Activated CD8-positive, alpha-beta T cell treated with anti-CD3 and anti-CD28 coated beads for 36 hours (primary cell): Measurements from ENCODE around the gene ROCK2. TPM values are rescaled to one million over a fixed set of nuclear protein-coding genes. Genes with fewer than 3 reads are reported as not detected.

Source experiments
- ATAC-seq: fragments of 200-7000 bp; cut with Tn5 transposase; one replicate; pipeline ENCODE4 v1.10.0; 2021; ENCODE audit warnings: mild to moderate bottlenecking, moderate library complexity
- CTCF ChIA-PET: fragments of 350-600 bp; sonication (Branson Sonifier 250); formaldehyde crosslinking; loops from one replicate; lab custom pipeline; 2021; ENCODE audit warnings: antibody characterized with exemption; lab: Charles Lee
- POLR2A ChIA-PET: fragments of 350-600 bp; sonication (Branson Sonifier 250); formaldehyde crosslinking; loops from one replicate; lab custom pipeline; 2021; ENCODE audit warnings: antibody characterized with exemption; lab: Charles Lee
- DNase-seq: peaks from one replicate; pipeline ENCODE4 v3.0.0-alpha.2; 2020
- H3K27ac Mint-ChIP-seq: one replicate; pipeline ENCODE4 v1.8.0; 2021; ENCODE audit warnings: mild to moderate bottlenecking, mixed read lengths
- H3K27me3 Mint-ChIP-seq: one replicate; pipeline ENCODE4 v1.8.0; 2021; ENCODE audit warnings: mixed read lengths
- H3K36me3 Mint-ChIP-seq: one replicate; pipeline ENCODE4 v1.8.0; 2021; ENCODE audit warnings: low read depth, mixed read lengths
- H3K4me1 Mint-ChIP-seq: one replicate; pipeline ENCODE4 v1.8.0; 2021; ENCODE audit warnings: low read depth, mixed read lengths
- H3K4me3 Mint-ChIP-seq: one replicate; pipeline ENCODE4 v1.8.0; 2021; ENCODE audit warnings: mild to moderate bottlenecking, moderate library complexity, mixed read lengths
- H3K9me3 Mint-ChIP-seq: one replicate; pipeline ENCODE4 v1.8.0; 2021; ENCODE audit warnings: mixed read lengths
- intact Hi-C: fragments of 100-400 bp; cut with micrococcal nuclease; formaldehyde crosslinking; loops from one replicate; pipeline ENCODE4 v1.10.0; 2022
- total RNA-seq, 2 experiments: library from RNA; stranded (reverse); gene quantifications; one replicate each; pipeline ENCODE4 v1.2.3, GENCODE V29; 2021
- TF ChIP-seq, protein P1 (sequence below): fragments of 200-600 bp; IDR thresholded peaks from one replicate; pipeline ENCODE4 v1.8.0; 2022; ENCODE audit warnings: antibody characterized with exemption, mild to moderate bottlenecking

ROCK2 gene
- total RNA-seq, 2 experiments from 2014 or later, result 12.7 to 13.9 TPM

DNA sequence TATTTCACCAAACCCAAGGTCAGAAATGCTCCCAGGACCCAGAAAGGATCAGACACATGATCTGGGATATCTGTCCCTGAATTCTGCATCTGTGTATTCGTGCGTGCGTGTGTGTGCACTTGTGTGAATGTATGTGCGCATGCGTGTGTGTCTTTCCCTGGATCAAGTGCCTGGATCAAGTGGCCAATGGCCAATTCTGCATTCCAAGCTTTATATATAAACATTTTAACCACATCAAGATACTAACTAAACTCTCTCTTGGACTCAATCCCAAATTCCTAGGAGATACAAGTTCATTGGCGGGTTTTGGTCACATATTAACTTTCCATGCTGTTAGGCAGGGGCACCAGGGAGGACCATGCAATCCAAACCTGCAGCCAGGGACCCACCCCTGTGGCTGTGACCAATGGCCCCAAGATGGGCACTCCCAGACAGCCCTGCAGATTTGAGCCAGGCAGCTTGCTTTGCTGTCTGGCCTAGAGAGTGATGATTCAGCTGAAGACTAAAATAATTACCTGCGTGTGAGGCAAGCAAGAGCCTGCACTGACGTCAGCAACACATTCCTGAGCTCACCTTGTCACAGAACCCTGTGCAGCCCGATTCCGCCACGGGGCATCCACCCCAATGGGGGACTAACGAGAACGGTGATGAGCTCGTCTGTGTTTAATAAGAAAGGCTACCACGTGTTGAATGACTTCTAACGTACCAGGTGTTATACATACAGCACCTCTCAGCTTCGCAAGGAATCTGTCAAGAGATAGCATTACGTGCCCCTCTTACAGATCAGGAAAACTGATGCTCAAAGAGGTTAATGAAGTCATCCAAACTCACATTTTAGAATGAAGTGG, 45.3 kb upstream of the ROCK2 start:
- no peak overlapping the region for H3K4me3 Mint-ChIP-seq
- H3K27me3 Mint-ChIP-seq, result peaks cover 2% of the 10 kb centered on the region
- ATAC-seq (no peak), DNase-seq (no peak)
- H3K4me1 Mint-ChIP-seq, result no peaks in the 10 kb centered on the region
- H3K36me3 Mint-ChIP-seq, result no peaks in the 10 kb centered on the region
- H3K9me3 Mint-ChIP-seq, result no peaks in the 10 kb centered on the region
- POLR2A ChIA-PET, result interaction anchor here (0.8 kb wide), 1 partner anchor 17 kb away, joined by 3 read pairs; no protein-coding TSS in a partner anchor
- no peak overlapping the region for H3K27ac Mint-ChIP-seq
- CTCF ChIA-PET, result interaction anchor here (1.2 kb wide), 1 partner anchor 28 kb away, joined by 3 read pairs; no protein-coding TSS in a partner anchor
- TF ChIP-seq, protein P1, sequence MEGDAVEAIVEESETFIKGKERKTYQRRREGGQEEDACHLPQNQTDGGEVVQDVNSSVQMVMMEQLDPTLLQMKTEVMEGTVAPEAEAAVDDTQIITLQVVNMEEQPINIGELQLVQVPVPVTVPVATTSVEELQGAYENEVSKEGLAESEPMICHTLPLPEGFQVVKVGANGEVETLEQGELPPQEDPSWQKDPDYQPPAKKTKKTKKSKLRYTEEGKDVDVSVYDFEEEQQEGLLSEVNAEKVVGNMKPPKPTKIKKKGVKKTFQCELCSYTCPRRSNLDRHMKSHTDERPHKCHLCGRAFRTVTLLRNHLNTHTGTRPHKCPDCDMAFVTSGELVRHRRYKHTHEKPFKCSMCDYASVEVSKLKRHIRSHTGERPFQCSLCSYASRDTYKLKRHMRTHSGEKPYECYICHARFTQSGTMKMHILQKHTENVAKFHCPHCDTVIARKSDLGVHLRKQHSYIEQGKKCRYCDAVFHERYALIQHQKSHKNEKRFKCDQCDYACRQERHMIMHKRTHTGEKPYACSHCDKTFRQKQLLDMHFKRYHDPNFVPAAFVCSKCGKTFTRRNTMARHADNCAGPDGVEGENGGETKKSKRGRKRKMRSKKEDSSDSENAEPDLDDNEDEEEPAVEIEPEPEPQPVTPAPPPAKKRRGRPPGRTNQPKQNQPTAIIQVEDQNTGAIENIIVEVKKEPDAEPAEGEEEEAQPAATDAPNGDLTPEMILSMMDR, result no peak
- intact Hi-C loops, result loop anchor here (10.0 kb wide), 1 partner anchor 155 kb away; no protein-coding TSS in a partner anchor

DNA sequence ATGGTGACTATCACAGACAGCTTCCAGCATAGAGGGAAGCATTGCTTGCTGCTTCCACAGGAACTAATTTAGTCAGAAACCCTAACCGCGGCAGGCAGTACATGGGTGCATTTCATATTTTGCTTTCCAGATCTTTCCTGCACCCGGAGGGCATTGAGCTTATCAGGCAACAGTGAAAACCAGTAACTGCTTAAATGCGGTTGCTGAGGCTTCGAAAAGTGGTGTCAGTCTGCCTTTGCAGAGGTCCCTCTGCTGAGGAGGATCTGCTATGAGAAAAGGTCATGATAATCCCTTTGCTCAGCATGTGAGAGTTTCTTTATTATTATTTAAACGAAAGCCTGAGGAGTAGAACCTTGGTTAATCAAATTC, 44.6 kb upstream of the ROCK2 start:
- H3K36me3 Mint-ChIP-seq, result no peaks in the 10 kb centered on the region
- intact Hi-C loops, result no loop called here
- H3K27ac Mint-ChIP-seq, result no peak overlapping the region
- no peaks in the 10 kb centered on the region for H3K4me1 Mint-ChIP-seq
- no peak for DNase-seq
- peaks cover 2% of the 10 kb centered on the region for H3K27me3 Mint-ChIP-seq
- H3K9me3 Mint-ChIP-seq, result no peaks in the 10 kb centered on the region
- CTCF ChIA-PET, result no interaction called here
- no peak overlapping the region for H3K4me3 Mint-ChIP-seq
- POLR2A ChIA-PET, result no interaction called here
- TF ChIP-seq, protein P1, result no peak
- no peak for ATAC-seq

DNA sequence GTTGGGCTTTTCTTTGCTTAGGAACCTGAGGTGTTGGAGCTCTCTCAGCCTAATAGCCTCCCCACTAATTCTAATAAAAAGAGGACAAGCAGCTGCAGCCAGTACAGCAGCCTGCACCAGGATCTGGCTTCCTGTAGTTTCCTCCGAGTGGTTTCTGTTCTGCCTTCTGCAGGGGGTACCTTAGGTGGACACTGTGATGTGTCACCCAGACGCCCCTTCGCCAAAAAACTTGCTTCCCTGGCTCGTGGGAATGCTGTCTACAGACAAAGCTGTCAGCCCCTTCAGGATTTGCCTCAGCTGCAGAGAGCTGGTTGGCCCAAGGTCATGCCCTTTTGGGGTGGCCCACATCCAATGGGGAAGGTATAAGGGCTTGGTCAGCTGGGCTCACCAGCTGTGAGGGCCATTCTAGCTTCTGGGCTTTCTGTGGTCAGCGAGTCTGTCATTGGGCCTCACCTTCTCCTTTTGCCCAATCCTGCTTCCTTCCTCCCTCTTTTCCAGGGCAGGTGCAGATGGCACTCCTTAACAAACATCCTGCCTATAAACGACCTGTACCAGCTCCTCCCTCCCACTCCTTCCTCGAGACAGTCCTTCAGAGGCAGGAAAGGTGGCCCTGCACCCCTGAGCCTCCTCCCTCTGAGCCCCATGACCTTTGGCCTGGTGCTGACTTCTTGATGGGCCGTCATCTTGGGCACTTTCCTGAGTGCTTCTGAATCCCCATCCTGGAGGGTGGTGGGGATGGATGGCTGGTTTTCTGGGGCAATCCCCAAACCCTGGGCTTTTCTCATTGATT, 44.0 kb upstream of the ROCK2 start:
- H3K4me3 Mint-ChIP-seq, result no peak overlapping the region
- H3K27ac Mint-ChIP-seq, result no peak overlapping the region
- no peak for ATAC-seq
- peaks cover 2% of the 10 kb centered on the region for H3K27me3 Mint-ChIP-seq
- H3K4me1 Mint-ChIP-seq, result no peaks in the 10 kb centered on the region
- ChIA-PET POLR2A (interaction anchor here (0.8 kb wide), 1 partner anchor 59 kb away, joined by 4 read pairs; no protein-coding TSS in a partner anchor), CTCF (interaction anchor here (0.6 to 1.0 kb wide), 2 partner anchors 12 to 113 kb away, joined by 3 to 4 read pairs; no protein-coding TSS in a partner anchor)
- intact Hi-C loops, result no loop called here
- DNase-seq, result no peak
- TF ChIP-seq, protein P1, result no peak
- H3K36me3 Mint-ChIP-seq, result no peaks in the 10 kb centered on the region
- H3K9me3 Mint-ChIP-seq, result no peaks in the 10 kb centered on the region

DNA sequence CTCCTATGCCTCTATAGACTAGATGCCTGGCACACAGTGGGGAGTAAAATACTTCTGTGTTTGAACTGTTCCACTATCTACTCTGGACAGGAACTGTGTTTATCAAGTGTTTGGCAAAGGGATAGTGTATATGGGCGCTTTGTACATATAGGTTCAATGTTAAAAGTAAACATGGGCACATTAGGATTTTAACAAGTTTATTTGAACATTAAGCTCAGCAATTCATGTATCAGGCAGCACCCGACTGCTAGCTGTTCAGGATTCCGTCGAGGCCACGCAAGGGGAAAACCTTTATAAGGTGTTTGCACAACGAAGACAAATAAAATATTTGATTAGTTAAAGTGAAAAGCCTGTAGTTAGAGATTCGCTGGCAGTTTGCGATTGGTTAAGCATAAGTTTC, 43.4 kb upstream of the ROCK2 start:
- CTCF ChIA-PET, result interaction anchor here (0.6 to 1.0 kb wide), 2 partner anchors 11 to 112 kb away, joined by 3 to 4 read pairs; no protein-coding TSS in a partner anchor
- peaks cover 2% of the 10 kb centered on the region for H3K27me3 Mint-ChIP-seq
- POLR2A ChIA-PET, result interaction anchor here (0.8 kb wide), 1 partner anchor 60 kb away, joined by 4 read pairs; no protein-coding TSS in a partner anchor

More for the DNA sequence above, 43.4 kb upstream of the ROCK2 start:
- Mint-ChIP-seq H3K4me3 (no peak overlapping the region), H3K4me1 (no peaks in the 10 kb centered on the region), H3K9me3 (no peaks in the 10 kb centered on the region), H3K27ac (no peak overlapping the region), H3K36me3 (no peaks in the 10 kb centered on the region)
- TF ChIP-seq, protein P1, result no peak
- intact Hi-C loops, result no loop called here
- DNase-seq, result no peak
- no peak for ATAC-seq
